DOHH2 (cell line): ENCODE data around the gene AVPR2.

Source experiments
- CTCF ChIP-seq: fragments of 200-600 bp; sonication (generic); IDR thresholded peaks from one replicate; pipeline ENCODE4 v1.5.1; 2014; ENCODE audit warnings: antibody characterized with exemption, mild to moderate bottlenecking, low read depth, low read length; ENCODE audit not compliant: poor library complexity, severe bottlenecking
- EZH2phosphoT487 ChIP-seq: fragments of 200-600 bp; sonication (generic); IDR thresholded peaks from 2 replicates; pipeline ENCODE4 v1.6.1; 2017; ENCODE audit warnings: borderline replicate concordance, mild to moderate bottlenecking, antibody characterized with exemption, low read length, moderate library complexity, mixed read lengths

- TF ChIP-seq CTCF = no peak
- no peak for TF ChIP-seq EZH2phosphoT487
These were observed 41.1 kb upstream of the AVPR2 start for GRCh38 chrX:153863251-153863991.
